Posterior vena cava (tissue), 2 donors: Measurements from ENCODE around the gene POLE. TPM values are rescaled to one million over a fixed set of nuclear protein-coding genes. Genes with fewer than 3 reads are reported as not detected.
A peak's percentile ranks its signal among the peaks of the same experiment; 100 is the strongest.
"Not testable (repeated sequence)": the region's sequence is repeated elsewhere in the genome, so short reads cannot be mapped to it uniquely, and the experiment has no call there.

Source experiments
- DNase-seq: peaks from one replicate; pipeline ENCODE4 v3.0.0-alpha.2; 2020; ENCODE audit warnings: low spot score
- intact Hi-C, 2 donors: fragments of 100-400 bp; cut with DNase I; formaldehyde crosslinking; loops; one replicate each; pipeline versions ENCODE4 v1.14.1 to v1.14.2; 2022 to 2023
- total RNA-seq, 2 donors: library from RNA; stranded (reverse); fragmentation: NEBNext Ultra II Directional; extraction: Animal tissue kit (Norgen Biotek cat#: 25700); gene quantifications; one replicate each; pipeline ENCODE4 v1.2.1, GENCODE V29; 2021
- donor health status: DM: yes; HTN: yes; CAD: no.
- donor health status: DM: yes; HTN: yes; CAD: no.

Gene POLE
- total RNA-seq, 2 donors from 2014 or later: 16.6 to 21.2 TPM

DNA sequence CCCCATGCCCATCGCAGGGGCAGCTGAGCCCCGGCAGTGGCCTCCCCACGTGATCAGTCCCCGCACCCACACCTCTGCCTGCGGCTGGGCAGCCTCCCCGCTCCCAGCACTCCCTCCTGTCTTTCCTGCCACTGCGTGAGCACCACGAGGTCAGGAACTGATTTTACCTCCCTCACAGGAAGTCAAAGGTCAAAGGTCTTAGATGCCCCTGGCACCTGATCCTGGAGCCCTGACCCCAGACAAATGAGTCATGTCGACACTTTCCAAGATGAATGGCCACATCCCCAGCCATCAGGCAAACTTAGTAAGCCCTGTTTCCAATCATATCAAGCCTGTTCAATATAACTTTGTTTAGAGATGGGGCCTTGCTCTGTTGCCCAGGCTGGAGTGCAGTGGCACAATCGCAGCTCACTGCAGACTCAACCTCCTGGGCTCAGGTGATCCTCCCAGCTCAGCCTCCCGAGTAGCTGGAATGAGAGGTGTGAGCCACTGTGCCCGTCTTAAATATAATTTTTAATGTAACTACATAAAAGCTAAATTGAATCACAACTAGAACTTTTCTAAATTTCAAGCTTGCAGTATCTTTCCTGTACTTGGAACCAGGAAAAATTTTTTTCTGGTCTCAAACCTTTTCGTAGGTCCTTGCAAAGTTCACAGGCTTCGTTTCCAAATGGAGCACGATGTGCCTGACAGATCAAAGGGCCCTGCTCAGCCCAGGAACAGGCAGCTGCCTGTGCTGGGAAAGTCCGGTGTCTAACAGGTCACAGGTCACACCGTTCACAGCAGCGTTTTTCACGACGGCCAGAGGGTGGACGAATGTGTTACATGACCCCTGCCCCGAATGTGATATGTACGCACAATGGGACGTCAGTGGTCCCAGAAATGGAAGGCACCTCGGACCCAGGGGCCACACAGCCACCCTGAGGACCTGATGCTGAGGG is 78.6 kb downstream of the POLE start:
- intact Hi-C loops: loop anchor here in 1 of 2 donors (5.0 kb wide), 1 partner anchor 196 kb away; no protein-coding TSS in a partner anchor

DNA sequence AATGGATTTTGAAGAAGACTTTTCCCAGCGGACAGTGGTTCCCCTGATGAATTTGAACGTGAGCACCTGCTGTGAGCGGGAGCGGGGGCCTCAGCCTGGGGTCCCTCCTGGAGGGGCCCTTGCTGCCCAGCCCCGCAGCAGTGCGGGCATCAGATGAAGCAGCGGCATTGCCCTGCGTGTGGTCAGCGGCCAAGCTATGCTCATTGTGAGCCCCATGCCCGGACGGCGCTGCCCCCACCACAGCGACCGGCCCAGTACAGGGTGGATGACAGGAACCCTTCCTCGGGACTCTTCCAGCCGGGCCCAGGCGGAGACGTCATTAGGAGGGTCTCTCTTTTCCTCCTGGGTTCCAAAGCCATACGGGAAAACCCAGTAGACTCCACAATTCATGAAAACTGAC is 80.2 kb downstream of the POLE start:
- DNase-seq: no peak
- intact Hi-C loops: loop anchor here in 1 of 2 donors (5.0 kb wide), 1 partner anchor 195 kb away; no protein-coding TSS in a partner anchor

More for the DNA sequence above, 78.6 kb downstream of the POLE start:
- no peak for DNase-seq

DNA sequence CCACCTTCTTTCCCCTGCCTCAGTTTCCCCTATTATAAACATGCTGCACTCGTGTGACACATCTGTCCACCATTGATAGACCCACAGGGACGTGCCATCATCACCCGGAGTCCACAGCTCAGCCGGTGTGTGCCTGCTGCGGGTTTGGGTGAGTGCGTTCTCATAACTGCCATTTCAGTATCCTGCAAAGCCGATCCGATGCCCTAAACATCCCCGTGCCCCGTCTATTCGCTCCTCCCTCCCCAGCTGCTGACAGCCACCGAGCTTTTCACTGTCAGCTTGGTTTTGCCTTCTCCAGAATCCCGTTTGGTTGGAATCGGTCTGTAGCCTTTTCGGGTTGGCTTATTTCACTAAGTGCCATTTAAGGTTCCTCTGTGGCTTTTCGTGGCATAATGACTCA is 80.7 kb downstream of the POLE start:
- no peak for DNase-seq
- intact Hi-C loops: loop anchor here in 1 of 2 donors (5.0 kb wide), 1 partner anchor 194 kb away; no protein-coding TSS in a partner anchor

DNA sequence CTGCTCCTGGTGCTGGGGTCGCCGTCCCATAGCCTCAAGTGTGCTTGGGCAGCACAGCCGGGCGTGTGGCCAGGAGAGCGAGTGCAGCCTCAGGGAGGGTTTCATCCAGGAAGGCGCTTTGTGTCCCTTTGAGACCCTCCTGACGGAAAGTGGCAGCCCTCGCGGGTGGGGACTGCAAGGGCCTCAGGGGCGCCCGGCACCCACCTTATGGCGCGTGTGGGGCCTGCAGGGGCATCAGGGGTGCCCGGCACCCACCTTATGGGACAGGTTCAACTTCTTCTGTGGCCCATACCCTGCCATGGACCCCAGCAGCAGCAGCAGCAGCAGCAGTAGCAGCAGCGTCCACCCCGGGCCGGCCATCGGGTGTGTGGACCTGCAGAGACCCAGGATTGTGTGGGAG is 81.2 kb downstream of the POLE start:
- intact Hi-C loops: loop anchor here in 1 of 2 donors (5.0 kb wide), 1 partner anchor 194 kb away; no protein-coding TSS in a partner anchor
- DNase-seq: no peak

DNA sequence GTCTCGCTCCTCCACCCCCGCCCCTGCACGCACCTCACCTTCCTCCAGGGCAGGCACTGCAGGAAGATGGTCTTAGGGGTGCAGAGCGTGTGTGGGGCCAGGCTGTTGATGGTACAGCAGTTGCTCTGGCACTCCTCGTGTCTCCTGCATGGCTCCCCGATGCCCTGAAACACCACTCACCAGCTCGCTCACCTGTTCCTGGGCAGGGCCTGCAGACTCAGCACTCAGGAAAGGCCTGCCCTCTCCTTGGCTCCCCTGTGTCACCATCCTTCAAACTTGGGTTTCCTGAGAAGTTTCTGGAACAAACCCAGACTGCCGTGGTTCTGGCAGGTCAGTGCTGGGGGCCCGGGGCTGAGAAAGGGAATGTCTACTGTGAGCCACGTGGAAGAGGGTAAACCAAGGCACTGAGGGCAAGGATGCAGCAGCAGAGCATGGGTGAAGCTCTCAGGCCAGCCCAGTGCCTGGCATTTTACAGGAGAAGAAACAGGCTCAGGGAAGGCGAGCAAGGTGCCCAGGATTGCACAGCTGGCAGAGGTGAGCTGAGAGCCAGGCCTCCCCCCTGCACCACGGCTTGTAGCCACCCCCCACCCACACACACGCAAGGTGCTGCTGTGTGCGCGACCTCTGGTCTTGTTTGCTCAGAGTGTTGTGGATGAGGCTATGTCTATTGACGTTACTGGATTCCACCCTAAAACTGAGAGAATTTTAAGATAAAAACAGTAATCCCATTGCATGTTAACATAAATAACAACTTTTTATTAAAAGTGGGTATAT is 82.3 kb downstream of the POLE start:
- DNase-seq: no peak
- intact Hi-C loops: loop anchor here in 1 of 2 donors (5.0 kb wide), 1 partner anchor 193 kb away; no protein-coding TSS in a partner anchor

DNA sequence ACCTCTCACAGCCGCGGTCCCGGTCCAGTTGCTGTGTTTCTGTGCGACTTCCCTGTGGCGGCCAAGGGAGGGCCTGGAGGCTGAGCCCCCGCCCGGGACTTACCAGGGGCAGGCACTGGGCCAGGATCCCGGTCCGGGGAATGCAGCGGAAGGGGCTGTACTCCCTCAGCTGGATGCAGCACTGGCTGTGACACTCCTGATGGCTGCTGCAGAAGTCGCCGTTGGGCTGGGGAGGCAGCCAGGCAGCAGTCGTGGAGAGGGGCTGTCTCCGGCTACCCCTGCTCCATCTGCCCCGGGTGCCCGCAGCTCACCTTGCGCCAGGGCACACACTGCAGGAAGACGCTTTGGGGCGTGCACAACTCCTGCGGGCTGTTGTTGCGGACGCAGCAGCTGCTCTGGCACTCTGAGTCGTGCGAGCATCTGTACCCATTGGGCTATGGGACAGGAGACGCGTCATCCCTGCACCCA is 83.0 kb downstream of the POLE start:
- intact Hi-C loops: no loop called here
- DNase-seq: no peak

DNA sequence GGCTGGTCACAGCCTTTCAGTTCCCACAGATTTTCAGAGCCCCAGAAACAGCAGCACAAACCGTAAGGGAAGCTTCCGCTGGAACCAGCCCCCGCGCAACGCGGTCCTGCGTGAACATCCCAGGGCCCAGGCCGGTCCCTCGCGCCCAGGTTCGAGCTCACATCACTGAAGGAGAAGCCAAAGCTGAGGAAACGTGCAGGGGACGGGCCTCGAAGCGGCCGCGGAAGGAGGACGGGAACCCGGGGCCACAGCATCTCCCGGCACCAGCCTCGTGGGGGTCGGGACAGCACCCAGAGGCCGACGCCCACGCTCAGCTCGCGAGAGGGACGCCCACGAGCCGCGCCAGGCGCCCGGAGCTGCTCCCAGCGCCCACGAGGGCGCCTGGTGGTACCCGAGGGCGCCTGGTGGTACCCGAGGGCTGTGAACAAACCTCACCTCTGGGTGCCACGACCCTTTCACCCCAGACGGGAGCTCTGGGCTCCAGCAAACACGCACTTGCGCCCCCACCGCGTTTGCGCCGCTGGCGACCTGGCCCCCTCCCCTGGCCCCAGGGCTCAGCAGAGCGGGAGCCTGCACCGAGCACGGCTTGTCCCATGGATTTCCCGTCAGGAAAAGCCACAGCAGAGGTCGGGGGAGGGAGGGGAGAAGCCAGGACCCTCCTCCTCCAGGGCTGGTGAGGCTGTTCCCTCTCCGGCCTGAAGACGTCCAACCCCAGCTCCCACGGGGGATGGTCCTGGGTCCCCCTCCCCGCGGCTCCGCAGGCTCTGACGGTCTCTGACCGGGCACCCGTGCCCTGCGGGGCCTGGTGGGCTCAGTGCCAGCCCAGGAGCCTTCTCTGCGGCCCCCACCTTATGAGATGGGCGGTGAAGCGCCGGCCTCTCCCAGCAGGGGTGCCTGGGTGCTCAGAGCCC is 83.6 kb downstream of the POLE start:
- intact Hi-C loops: no loop called here
- DNase-seq: no peak

DNA sequence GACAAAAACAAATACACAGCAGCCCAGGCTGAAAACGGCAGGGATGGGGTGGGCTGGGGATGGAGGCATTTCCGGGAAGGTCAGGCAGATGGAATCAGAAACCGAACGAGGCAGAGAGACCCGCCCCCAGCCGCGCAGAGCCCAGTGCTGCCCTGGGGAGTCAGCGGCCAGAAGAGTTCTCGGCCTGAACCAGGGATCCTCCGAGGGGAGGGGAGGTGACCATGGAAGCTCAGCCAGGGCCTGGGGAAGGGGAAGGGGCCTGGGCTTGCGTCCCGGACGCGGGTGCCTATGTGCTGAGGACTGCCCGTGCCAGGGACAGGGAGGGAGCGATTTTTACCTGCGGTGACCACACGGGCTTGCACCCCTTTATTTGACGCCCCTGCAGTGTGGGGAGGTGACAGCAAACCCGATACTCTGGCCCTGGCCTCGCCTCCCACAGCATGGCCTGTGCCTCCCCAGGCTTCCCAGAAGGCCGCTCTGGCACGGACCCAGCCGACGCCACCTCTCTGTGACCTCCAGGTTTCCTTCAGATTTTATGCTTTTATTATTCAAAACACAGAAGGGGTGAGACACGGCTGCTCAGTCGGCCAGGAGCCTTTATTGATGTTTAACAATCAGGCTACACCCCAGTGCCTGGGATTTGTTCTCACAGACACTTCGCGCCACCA is 84.4 kb downstream of the POLE start:
- no peak for DNase-seq

DNA sequence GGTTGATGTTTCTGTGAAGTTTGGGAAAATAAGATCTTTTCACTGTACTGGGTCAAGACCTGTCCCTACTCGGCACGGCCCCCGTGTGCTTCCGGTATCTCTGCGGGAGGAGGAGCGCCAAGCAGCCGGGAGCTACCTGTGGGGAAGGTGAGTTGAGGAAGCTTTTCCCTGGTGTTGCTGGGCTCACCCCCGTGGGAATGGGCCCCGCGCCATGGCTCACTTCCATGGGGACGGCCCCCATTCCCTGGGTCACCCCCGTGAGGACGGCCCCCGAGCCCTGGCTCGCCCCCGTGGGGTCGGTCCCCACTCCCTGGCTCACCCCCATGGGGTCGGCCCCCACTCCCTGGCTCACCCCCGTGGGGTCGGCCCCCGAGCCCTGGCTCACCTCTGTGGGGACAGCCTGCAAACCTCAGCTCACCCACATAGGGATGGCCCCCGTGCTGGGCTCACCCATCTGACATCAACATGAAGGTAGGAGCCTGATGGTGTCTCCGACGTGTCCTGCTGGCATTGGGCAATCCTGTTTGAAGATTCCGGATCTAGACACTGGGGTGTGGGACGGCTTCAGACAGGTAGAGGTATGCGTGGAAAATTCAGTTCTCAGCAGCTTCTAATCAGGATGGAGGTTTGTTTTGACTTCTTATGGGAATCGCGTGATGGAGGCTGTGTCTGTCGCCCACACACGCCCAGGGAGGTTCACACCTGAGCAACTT is 85.8 kb downstream of the POLE start:
- intact Hi-C loops: no loop called here
- no peak for DNase-seq

More for the DNA sequence above, 84.4 kb downstream of the POLE start:
- intact Hi-C loops: no loop called here

DNA sequence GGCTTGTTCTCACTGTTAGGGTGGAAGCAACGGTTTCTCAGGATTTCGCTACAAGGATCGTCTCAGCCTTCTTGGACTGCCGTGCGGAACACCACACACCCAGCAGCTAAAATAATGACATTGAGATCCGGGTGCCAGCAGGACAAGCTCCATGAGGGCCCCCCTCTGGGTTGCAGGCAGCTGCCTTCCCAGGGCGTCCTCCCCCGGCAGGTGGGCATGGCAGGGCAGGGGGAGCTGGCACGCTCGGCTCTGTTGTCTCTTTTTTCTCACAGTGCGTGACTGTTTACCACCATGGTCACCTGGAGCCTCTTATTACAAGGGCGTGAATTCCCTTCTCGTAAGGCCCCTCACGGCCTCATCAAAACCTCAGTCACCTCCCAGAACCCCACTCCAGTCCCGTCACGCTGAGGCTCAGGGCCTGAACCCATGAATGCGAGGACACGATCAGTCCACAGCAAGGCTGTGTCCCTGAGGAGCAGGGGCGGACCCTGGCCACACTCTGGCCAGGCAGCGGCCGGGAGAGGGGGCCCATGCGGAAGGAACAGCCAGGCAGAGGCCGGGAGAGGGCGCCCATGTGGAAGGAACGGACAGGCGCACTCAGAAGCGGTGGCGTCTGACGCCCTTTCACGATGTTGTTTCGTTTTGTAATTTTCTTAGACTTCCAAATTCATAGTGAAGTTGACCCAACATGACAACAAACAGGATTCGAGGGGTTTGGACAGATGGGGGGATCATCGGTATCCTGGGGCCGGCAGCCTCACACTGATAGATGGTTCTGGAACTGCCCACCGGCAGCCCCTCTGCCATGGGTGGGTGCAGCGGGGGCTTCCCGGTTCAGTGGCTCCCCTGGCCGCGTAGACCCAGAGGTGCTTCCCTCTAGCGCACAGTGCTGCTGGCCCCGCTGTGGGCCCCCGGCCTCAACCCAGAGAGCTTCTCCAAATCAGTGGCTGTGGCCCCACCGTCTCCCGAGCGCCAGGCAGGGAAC is 86.8 kb downstream of the POLE start:
- intact Hi-C loops: no loop called here
- peak; percentile 91 for DNase-seq

DNA sequence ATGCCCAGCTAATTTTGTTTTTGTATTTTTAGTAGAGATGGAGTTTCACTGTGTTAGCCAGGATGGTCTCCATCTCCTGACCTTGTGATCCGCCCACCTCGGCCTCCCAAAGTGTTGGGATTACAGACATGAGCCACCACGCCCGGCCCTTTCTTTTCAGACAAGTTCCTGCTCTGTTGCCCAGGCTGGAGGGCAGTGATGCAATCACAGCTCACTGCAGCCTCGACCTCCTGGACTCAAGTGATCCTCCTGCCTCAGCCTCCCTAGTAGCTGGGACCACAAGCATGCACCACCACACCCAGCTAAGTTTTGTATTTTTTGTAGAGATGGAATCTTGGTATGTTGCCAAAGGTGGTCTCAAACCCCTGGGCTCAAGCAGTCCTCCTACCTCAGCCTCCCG is 87.6 kb downstream of the POLE start:
- DNase-seq, intact Hi-C loops: not testable (repeated sequence)

DNA sequence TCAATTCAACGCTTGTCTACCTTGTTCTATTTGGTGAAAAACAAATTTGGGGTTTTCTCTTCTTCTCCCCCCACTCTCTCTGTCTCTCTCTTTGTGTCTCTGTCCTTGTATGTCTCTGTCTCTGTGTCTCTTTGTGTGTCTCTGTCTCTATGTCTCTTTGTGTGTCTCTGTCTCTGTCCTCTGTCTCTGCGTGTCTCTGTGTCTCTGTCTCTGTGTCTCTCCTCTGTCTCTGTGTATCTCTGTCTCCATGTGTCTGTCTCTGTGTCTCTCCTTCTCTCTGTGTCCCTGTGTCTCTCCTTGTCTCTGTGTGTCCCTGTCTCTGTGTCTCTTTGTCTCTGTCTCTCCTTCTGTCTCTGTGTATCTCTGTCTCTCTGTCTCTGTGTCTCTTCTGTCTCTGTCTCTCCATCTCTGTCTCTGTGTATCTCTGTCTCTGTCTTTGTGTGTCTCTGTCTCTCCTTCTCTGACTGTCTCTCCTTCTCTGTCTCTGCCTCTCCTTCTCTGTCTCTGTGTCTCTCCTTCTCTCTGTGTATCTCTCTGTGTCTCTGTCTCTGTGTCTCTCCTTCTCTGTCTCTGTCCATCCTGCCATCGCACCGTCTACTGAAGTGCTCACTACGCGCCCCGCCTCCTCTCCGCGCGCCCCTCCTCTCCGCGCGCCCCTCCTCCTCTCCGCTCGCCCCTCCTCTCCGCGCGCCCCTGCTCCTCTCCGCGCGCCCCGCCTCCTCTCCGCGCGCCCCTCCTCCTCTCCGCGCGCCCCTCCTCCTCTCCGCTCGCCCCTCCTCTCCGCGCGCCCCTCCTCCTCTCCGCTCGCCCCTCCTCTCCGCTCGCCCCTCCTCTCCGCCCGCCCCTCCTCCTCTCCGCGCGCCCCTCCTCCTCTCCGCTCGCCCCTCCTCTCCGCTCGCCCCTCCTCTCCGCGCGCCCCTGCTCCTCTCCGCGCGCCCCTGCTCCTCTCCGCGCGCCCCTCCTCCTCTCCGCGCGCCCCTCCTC is 89.5 kb downstream of the POLE start:
- intact Hi-C loops: no loop called here
- DNase-seq: no peak

DNA sequence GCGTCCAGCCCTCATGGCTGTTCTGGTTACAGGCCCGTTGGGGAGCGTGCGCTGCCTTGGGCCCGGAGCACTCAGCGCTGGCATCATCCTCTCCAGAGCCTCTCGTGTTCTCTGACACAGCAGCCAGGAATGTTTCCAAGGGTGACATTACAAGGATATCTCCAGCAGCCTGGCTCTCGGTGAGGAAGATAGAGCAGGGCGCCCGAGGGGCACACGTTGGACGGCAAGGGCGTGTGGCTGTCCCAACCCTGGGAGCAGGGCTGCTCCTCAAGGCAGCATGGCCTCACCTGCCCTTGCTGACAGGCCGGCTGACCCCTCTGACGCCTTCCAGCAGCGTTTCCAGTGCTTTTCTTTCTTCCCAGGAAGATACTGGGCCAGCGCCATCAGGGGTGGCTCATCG is 91.1 kb downstream of the POLE start:
- intact Hi-C loops: no loop called here
- DNase-seq: no peak

DNA sequence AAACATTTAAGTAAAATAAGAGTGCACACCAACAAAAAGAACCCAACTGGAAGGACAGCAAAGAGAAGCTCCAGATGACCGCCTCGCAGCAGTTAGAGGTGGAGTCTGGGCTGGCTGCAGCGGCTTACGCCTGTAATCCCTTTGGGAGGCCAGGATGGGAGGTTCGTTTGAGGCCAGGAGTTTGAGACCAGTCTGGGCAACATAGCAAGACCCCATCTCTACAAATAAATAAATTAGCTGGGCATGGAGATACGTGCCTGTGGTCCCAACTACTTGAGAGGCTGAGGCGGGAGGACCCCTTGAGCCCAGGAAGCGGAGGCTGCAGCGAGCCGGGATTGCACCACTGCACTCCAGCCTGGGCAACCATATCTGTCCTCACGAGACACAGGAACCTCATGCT is 92.0 kb downstream of the POLE start:
- DNase-seq: no peak
- intact Hi-C loops: no loop called here

DNA sequence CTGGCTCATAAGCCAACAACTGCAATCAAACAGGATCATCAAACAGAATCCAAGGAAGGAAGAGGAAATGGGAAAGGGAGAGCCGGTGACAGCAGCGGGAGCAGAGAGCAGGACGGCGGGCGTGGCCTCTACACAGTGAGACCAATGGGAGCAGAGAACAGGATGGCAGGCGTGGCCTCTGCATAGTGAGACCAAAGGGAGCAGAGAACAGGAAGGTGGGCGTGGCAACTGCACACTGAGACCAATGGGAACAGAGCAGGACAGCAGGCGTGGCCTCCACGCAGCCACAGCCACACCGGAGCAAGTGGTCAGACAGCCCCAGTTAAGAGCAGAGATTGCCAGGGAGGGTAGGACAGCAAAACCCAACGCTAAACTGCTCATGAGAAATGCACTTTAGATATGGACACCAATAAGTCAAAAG is 93.2 kb downstream of the POLE start:
- intact Hi-C loops: no loop called here
- peak; percentile 95 for DNase-seq
